Measurements from ENCODE around the gene MGAT4B. TPM values are rescaled to one million over a fixed set of nuclear protein-coding genes. Genes with fewer than 3 reads are reported as not detected.
"Not testable (repeated sequence)": the region's sequence is repeated elsewhere in the genome, so short reads cannot be mapped to it uniquely, and the experiment has no call there.

Gene MGAT4B
- total RNA-seq, 1 donor from 2014 or later, result 132 TPM

DNA sequence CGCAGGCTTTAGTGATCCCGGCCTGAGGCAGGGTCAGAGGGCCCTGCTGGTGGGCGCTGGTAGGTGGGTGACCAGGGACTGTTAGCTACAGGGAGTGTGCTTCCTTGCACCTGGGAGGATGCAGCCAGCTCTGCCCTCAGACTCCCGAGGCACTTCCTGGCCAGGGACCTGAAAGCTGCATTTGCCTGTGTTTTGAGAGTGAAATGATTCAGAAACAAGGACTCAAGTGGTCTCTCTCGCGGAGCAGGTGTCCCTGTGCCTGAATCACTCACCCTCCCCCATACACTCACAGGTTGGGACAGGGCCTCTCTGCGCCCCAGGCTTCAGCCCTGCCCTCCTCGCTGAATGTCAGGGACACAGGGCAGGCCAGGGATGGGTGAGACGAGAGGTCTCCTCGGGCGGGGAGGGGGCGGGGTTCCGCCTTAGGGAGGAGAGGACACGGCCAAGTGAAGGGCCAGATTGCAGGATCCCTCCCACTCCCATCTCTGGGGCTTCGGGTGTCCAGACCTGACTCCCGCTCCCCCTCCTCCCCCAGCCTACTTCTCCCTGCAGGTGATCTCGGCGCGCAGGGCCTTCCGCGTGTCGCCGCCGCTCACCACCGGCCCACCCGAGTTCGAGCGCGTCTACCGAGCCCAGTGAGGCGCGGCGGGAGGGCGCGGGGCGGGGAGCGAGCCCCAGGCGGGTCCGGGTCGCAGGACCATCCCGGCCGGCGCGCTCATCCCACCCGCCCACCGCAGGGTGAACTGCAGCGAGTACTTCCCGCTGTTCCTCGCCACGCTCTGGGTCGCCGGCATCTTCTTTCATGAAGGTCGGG, 11.4 kb downstream of the MGAT4B start:
- no peak for DNase-seq (ENCODE audit: low read depth in 2 of 2)

- DNase-seq (ENCODE audit: low read depth in 2 of 2), result no peak
These were observed 12.1 kb downstream of the MGAT4B start for GRCh38 chr5:179794575-179794974.

DNA sequence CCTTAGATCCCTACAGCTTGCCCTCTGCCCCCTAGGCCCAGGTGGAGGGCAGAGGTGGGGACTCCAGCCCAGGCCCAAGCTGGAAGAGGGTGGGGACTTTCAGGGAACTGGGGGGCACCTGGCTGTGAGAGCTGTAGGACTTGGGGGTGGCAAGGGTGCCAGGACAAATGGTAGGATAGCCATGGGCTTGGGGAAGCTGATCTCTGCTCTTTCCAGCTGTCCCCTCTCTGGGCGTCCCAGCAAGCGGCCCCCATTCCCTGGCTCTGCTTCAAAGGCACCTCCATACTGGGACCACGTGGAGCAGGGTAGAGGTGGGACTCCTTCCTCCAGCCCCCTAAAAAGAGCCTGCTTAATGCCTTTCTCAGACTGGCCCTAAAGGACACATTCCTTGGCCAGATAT, 12.5 kb downstream of the MGAT4B start:
- no peak for DNase-seq (ENCODE audit: low read depth in 2 of 2)

GRCh38 chr5:179793468-179794139, 13.1 kb downstream of the MGAT4B start, which contains the start of gene LTC4S:
TSS of gene LTC4S (plus strand) at chr5:179793986. CDS start at chr5:179794081, 95 bp downstream.
- peak; percentile 35 to 60 for DNase-seq (ENCODE audit: low read depth in 2 of 2)

- DNase-seq (ENCODE audit: low read depth in 2 of 2), result no peak
These were observed 13.8 kb downstream of the MGAT4B start for GRCh38 chr5:179792612-179793467.

- no peak for DNase-seq (ENCODE audit: low read depth in 2 of 2)
These were observed 14.6 kb downstream of the MGAT4B start for GRCh38 chr5:179791881-179792611.

GRCh38 chr5:179789278-179789677, 17.4 kb downstream of the MGAT4B start:
- not testable (repeated sequence) for DNase-seq (ENCODE audit: low read depth in 2 of 2)

DNA sequence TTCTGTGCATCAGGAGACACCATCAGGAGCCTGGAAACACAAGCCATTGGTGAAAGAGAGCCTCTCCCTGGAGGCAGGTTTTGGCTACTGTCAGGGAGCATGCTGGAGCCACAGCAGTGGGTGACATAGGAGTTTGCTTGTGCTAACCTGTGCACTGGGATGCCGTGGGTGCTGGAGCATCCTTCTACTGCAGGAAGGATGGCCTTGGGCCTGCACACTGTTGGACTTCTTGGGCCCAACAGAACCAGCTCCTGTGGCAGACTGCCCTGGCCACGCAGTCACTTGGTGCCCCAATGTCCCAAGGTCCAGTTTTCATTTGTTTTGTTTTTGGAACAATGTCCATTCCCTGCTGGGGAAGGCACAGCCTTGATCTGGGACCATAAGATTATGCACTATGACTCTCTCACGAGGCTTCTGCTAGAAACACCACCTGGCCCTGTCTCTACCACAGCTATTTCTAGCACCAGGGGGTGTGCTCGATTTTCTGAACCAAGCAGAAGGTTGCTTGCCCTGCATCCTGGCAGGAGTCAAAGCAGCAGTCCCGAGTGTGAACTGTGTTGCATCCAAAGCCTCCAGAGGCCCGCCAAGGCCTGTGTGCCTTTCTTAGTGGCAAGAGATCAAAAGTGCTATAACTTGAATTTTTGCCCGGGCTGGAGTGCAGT, 18.3 kb downstream of the MGAT4B start:
- no peak for DNase-seq (ENCODE audit: low read depth in 2 of 2)

- DNase-seq (ENCODE audit: low read depth in 2 of 2), result no peak
These were observed 19.8 kb downstream of the MGAT4B start for GRCh38 chr5:179786861-179787260.

- no peak for DNase-seq (ENCODE audit: low read depth in 2 of 2)
These were observed 23.5 kb downstream of the MGAT4B start for GRCh38 chr5:179783128-179783527.

- no peak for DNase-seq (ENCODE audit: low read depth in 2 of 2)
These were observed 24.8 kb downstream of the MGAT4B start for GRCh38 chr5:179781846-179782245.

- DNase-seq (ENCODE audit: low read depth in 2 of 2), result no peak
These were observed 26.3 kb downstream of the MGAT4B start for GRCh38 chr5:179780362-179780761.

GRCh38 chr5:179779826-179780225, 26.8 kb downstream of the MGAT4B start:
- no peak for DNase-seq (ENCODE audit: low read depth in 2 of 2)

- no peak for DNase-seq (ENCODE audit: low read depth in 2 of 2)
These were observed 28.1 kb downstream of the MGAT4B start for GRCh38 chr5:179778591-179778990.

DNA sequence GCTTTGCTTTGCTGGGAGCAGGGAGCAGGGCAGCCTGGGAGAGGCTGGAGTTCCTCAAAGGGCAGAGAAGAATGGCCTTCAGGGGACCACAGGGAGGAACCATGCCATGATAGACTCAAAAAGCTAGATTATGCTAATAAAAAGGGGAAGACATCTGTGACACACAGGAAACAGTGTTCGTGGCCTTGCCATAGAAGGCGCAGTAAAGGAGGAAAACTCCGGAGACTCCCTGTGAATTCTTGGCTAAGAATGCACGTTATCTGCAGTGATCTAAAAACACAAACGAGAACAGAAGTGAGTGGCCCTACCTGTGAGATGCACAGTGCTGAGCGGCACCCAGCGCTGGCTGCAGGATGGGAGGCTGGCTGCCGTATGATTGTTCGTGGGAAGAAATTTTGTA, 28.8 kb downstream of the MGAT4B start:
- DNase-seq (ENCODE audit: low read depth in 2 of 2), result peak in 1 of 2 donors; percentile 42

DNA sequence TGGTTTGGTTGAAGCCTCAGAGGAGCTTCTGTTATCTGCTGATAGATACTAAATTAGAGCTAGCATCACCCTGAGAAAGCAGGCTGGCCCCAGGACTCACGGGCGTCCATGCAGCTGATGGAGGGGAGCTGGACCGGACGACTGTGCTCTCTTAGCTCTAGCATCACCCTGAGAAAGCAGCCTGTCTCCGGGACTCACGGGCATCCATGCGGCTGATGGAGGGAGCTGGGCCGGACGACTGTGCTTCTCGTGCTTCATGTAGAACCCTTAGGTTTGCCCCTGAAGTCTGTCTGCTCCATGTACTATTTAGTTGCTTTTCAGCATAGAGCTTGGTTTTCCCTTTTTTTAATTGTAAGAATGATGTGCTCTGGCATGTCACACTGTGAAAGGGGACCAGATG, 29.2 kb downstream of the MGAT4B start:
- no peak for DNase-seq (ENCODE audit: low read depth in 2 of 2)

GRCh38 chr5:179776411-179776938, 30.2 kb downstream of the MGAT4B start:
- DNase-seq (ENCODE audit: low read depth in 2 of 2), result no peak

DNA sequence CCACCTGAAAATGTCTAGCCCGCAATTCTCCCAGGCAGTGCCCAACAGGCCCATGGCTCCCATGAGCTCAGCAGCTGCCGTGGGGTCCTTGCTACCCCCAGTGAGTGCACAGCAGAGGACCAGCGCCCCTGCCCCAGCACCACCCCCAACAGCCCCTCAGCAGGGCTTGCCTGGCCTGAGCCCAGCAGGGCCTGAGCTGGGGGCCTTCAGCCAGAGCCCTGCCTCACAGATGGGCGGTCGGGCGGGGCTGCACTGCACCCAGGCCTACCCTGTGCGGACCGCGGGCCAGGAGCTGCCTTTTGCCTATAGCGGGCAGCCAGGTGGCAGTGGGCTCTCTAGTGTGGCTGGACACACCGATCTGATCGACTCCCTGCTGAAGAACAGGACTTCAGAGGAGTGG, 32.2 kb downstream of the MGAT4B start:
- DNase-seq (ENCODE audit: low read depth in 2 of 2), result no peak

GRCh38 chr5:179773686-179774040, 33.0 kb downstream of the MGAT4B start:
- DNase-seq (ENCODE audit: low read depth in 2 of 2), result no peak

GRCh38 chr5:179772351-179772750, 34.3 kb downstream of the MGAT4B start:
- DNase-seq (ENCODE audit: low read depth in 2 of 2), result no peak
